Gastroesophageal sphincter (tissue), 4 donors: ENCODE results near the gene GSK3B. TPM values are rescaled to one million over a fixed set of nuclear protein-coding genes. Genes with fewer than 3 reads are reported as not detected.
"Not testable (repeated sequence)": the region's sequence is repeated elsewhere in the genome, so short reads cannot be mapped to it uniquely, and the experiment has no call there.

Experiments
- ATAC-seq: fragments of 150-250 bp; one replicate; pipeline ENCODE4 v1.9.1; 2016; ENCODE audit warnings: mild to moderate bottlenecking, moderate library complexity
- H3K27ac ChIP-seq, 4 donors: fragments of 200-600 bp; sonication (generic) in 3 of 4; 1 replicate in 3 of 4; 2 replicates in 1 of 4; pipeline ENCODE4 v1.5.1; 2016 to 2019
- H3K27me3 ChIP-seq: fragments of 200-600 bp; sonication (generic); one replicate; pipeline ENCODE4 v1.5.1; 2019
- H3K36me3 ChIP-seq, 2 donors: fragments of 200-600 bp; sonication (generic); one replicate each; pipeline ENCODE4 v1.5.1; 2019; ENCODE audit warnings: control low read depth in 1 of 2
- H3K4me1 ChIP-seq, 3 donors: fragments of 200-600 bp; sonication (generic); 1 replicate in 2 of 3; 2 replicates in 1 of 3; pipeline ENCODE4 v1.5.1; 2016 to 2019; ENCODE audit warnings: control low read depth in 2 of 3
- H3K4me3 ChIP-seq, 2 donors: fragments of 200-600 bp; sonication (generic); one replicate each; pipeline ENCODE4 v1.5.1; 2019; ENCODE audit warnings: mild to moderate bottlenecking in 1 of 2, moderate library complexity in 1 of 2
- H3K9me3 ChIP-seq, 3 donors: fragments of 200-600 bp; sonication (generic); one replicate each; pipeline ENCODE4 v1.5.1; 2017 to 2019; ENCODE audit warnings: control low read depth in 2 of 3
- EP300 ChIP-seq: sonication (generic); formaldehyde crosslinking; IDR thresholded peaks from one replicate; pipeline ENCODE4 v1.6.1; 2017; ENCODE audit warnings: antibody characterized with exemption, mild to moderate bottlenecking
- POLR2A ChIP-seq, 2 donors: fragments of 450-650 bp; IDR thresholded peaks; one replicate each; pipeline ENCODE4 v1.6.1; 2017; ENCODE audit warnings: antibody characterized with exemption in 2 of 2, mild to moderate bottlenecking in 2 of 2, moderate library complexity in 1 of 2
- POLR2AphosphoS5 ChIP-seq: sonication (generic); formaldehyde crosslinking; IDR thresholded peaks from one replicate; pipeline ENCODE4 v1.6.1; 2017; ENCODE audit warnings: antibody characterized with exemption
- WGBS, 2 donors: methylation state at CpG; one replicate each; pipeline ENCODE4 v1.1.5; 2018; ENCODE audit warnings: low coverage in 1 of 2; 5-methylcytosine and 5-hydroxymethylcytosine counted together
- total RNA-seq, 4 donors: library from RNA; depleted of rRNA; stranded (reverse); fragments of >200 nt; gene quantifications; one replicate each; pipeline ENCODE4 v1.1.0, GENCODE V29; 2016
- TF ChIP-seq, protein P1 (sequence below), 4 experiments: fragments of 200-600 bp in 2 of 4; fragments of 450-650 bp in 2 of 4; sonication (generic) in 1 of 4; IDR thresholded peaks; one replicate each; pipeline ENCODE4 v1.5.1; 2017 to 2019; ENCODE audit warnings: antibody characterized with exemption in 4 of 4, mild to moderate bottlenecking in 2 of 4, moderate library complexity in 2 of 4

GSK3B gene
- total RNA-seq, 4 donors from 2014 or later = 32.7 to 40.6 (median 34.6) TPM

DNA sequence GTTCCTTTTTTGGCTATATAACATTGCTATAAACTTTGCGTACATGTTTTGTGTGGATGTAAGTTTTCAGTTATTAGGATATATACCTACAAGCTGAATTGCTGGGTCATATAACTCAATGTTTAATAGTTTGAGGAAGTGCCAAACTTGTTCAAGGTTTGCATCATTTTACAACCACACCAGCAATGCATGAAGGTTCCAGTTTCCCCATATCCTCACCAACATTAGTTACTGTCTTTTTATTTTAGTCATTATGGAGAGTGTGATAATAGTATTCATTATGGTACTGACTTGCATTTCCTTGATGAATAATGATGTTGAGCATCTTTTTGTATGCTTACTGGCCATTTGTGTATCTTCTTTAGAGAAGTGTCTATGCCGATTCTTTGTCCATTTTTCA is 200.1 kb downstream of the GSK3B start:
- no peaks in the 10 kb centered on the region for H3K27me3 ChIP-seq
- no peak overlapping the region for H3K27ac ChIP-seq
- peaks cover 0 to 11% of the 10 kb centered on the region in 2 donors for H3K36me3 ChIP-seq
- WGBS, 2 donors = 93 to 97% methylated on average over 2 of the region's 2 CpGs
- no peak overlapping the region for H3K4me3 ChIP-seq
- H3K9me3 ChIP-seq = no peaks in the 10 kb centered on the region
- ATAC-seq = no peak
- TF ChIP-seq EP300 (no peak), POLR2A (IDR thresholded peaks at IDR 0.05) (no peak), POLR2AphosphoS5 (no peak)
- TF ChIP-seq, protein P1, sequence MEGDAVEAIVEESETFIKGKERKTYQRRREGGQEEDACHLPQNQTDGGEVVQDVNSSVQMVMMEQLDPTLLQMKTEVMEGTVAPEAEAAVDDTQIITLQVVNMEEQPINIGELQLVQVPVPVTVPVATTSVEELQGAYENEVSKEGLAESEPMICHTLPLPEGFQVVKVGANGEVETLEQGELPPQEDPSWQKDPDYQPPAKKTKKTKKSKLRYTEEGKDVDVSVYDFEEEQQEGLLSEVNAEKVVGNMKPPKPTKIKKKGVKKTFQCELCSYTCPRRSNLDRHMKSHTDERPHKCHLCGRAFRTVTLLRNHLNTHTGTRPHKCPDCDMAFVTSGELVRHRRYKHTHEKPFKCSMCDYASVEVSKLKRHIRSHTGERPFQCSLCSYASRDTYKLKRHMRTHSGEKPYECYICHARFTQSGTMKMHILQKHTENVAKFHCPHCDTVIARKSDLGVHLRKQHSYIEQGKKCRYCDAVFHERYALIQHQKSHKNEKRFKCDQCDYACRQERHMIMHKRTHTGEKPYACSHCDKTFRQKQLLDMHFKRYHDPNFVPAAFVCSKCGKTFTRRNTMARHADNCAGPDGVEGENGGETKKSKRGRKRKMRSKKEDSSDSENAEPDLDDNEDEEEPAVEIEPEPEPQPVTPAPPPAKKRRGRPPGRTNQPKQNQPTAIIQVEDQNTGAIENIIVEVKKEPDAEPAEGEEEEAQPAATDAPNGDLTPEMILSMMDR (IDR thresholded peaks at IDR 0.05) = no peak
- peaks cover 0 to 10% (median 0%) of the 10 kb centered on the region in 3 donors for H3K4me1 ChIP-seq

DNA sequence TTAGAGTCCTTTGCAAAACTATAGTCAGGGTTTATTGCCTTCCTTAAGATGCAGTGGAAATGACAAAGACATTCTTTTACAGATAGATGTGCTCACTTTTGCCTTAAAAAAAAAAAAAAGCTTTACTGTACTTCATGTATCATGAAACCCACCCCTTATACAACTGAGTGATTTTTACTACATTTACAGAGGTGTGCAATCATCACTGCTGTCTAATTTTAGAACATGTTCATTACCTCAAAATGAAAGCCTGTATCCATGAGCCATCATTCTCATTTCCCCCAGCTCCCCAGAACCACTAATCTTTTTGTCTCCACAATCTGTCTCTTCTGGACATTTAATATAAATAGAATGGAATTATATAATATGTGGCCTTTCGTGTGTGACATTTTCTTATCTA is 200.5 kb downstream of the GSK3B start:
- TF ChIP-seq POLR2AphosphoS5 = no peak
- TF ChIP-seq POLR2A (IDR thresholded peaks at IDR 0.05) = no peak
- TF ChIP-seq, protein P1 (IDR thresholded peaks at IDR 0.05) = no peak
- no peak for TF ChIP-seq EP300
- H3K9me3 ChIP-seq = peaks cover 0 to 3% (median 0%) of the 10 kb centered on the region in 3 donors
- H3K27ac ChIP-seq = no peak overlapping the region
- H3K4me1 ChIP-seq = peaks cover 0 to 10% (median 0%) of the 10 kb centered on the region in 3 donors
- no peak for ATAC-seq
- H3K36me3 ChIP-seq = peaks cover 0 to 15% of the 10 kb centered on the region in 2 donors
- 64 to 65% methylated on average over 1 of the region's 1 CpG for WGBS, 2 donors
- no peaks in the 10 kb centered on the region for H3K27me3 ChIP-seq
- no peak overlapping the region for H3K4me3 ChIP-seq

DNA sequence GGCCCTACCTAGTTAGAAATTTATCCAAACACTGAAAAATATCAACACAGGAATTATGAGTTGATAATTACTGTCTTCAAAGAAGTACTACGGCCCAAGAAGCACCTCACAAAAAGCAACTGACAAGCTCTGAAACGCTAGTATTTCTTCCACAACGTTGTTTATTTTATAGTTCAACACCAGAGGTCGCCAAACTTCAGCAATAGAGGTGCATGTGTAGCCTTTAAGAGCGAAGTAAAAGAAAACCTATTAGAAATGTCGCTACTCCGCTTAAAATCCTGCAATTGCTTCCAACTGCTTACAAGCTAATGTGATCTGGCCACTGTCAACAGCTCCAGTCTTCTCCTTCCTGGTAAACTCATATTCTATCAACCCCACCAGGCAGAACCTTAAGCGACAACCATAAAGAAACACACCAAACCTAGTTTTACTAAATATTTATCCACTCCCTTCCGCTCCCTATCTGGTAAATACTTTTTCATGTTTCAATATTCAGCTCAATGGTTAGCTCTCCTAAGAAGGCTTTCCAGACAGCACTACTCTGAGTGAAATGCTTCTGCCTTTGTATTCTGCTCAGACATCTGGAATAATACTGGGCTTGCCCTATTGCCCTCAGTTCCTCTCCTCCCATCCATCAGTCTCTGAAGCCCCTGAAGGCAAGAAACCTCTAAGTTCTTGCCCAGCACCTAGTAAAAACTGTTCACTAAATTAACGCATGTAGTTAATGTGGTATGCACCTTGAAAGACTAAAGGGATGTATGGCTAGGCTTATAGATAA is 202.1 kb downstream of the GSK3B start:
- peak; percentile 46 for ATAC-seq
- peaks cover 0 to 10% (median 0%) of the 10 kb centered on the region in 3 donors for H3K4me1 ChIP-seq
- no peak overlapping the region for H3K4me3 ChIP-seq
- H3K36me3 ChIP-seq = peaks cover 0 to 25% of the 10 kb centered on the region in 2 donors
- H3K9me3 ChIP-seq = peaks cover 0 to 8% (median 0%) of the 10 kb centered on the region in 3 donors
- TF ChIP-seq, protein P1 (IDR thresholded peaks at IDR 0.05) = peak; percentile 56 to 80 (median 70)
- TF ChIP-seq EP300 = no peak
- peak; percentile 23 for TF ChIP-seq POLR2AphosphoS5
- TF ChIP-seq POLR2A (IDR thresholded peaks at IDR 0.05) = no peak
- no peak overlapping the region for H3K27ac ChIP-seq
- 15 to 31% methylated on average over 10 of the region's 10 CpGs for WGBS, 2 donors
- no peaks in the 10 kb centered on the region for H3K27me3 ChIP-seq

DNA sequence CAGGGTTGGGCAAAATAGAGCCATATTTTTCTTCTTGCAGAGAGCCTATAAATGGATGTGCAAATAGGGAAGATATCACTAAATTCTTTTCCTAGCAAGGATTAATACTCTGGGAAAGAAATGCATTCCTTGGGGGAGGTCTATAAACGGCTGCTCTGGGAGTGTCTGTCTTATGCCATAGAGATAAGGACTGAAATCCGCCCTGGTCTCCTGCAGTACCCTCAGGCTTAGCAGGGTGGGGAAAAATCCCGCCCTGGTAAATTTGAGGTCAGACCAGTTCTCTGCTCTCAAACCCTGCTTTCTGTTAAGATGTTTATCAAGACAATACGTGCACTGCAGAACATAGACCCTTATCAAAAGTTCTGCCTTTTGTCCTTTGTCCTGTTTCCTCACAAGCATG is 205.6 kb downstream of the GSK3B start:
- H3K4me1 ChIP-seq = peaks cover 0 to 10% (median 0%) of the 10 kb centered on the region in 3 donors
- not testable (repeated sequence) for H3K4me3 ChIP-seq, H3K27ac ChIP-seq, ATAC-seq, H3K9me3 ChIP-seq, H3K27me3 ChIP-seq
- H3K36me3 ChIP-seq = peaks cover 0 to 19% of the 10 kb centered on the region in 2 donors
- WGBS, 2 donors = 91 to 94% methylated on average over 4 of the region's 4 CpGs

DNA sequence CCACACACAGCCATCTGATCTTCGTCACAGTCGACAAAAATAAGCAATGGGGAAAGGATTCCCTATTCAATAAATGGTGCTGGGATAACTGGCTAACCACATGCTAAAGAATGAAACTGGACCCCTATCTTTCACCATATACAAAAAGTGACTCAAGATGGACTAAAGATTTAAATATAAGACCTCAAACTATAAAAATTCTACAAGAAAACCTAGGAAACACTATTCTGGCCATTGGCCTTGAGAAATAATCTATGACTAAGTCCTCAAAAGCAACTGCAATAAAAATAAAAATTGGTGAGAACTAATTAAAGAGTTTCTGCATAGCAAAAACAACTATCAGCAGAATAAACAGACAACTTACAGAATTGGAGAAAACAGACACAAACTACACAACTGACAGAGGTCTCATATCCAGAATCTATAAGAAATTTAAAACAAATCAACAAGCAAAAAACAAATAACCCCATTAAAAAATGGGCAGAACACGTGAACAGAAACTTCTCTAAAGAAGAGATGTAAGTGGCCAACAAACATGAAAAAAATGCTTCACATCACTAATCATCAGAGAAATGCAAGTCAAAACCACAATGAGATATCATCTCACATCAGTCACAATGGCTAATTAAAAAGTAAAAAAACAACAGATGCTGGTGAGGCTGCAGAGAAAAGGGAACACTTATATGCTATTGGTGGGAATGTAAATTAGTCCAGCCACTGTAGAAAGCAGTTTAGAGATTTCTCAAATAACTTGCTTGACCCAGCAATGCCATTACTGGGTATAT is 208.3 kb downstream of the GSK3B start:
- H3K27ac ChIP-seq = no peak overlapping the region
- ATAC-seq = no peak
- TF ChIP-seq POLR2AphosphoS5 (no peak), EP300 (no peak), POLR2A (IDR thresholded peaks at IDR 0.05) (no peak)
- TF ChIP-seq, protein P1 (IDR thresholded peaks at IDR 0.05) = no peak

More for the DNA sequence above, 208.3 kb downstream of the GSK3B start:
- H3K4me3 ChIP-seq = no peak overlapping the region
- no peaks in the 10 kb centered on the region for H3K4me1 ChIP-seq
- H3K36me3 ChIP-seq = peaks cover 0 to 26% of the 10 kb centered on the region in 2 donors
- H3K27me3 ChIP-seq = no peaks in the 10 kb centered on the region
- 92 to 100% methylated on average over 3 of the region's 3 CpGs for WGBS, 2 donors
- H3K9me3 ChIP-seq = peaks cover 0 to 8% (median 0%) of the 10 kb centered on the region in 3 donors
